ENCODE measurements around the gene MTCL1.

The MTCL1 gene

GRCh38 chr18:8705238-8705960, at the start of gene MTCL1:
MTCL1 (plus strand) TSS chr18:8705556; CDS start chr18:8705661, 105 bp downstream.
- no peak for TF ChIP-seq FOXM1 (IDR thresholded peaks at IDR 0.05; ENCODE audit: borderline replicate concordance, low read depth)
- TF ChIP-seq USF1 (IDR thresholded peaks at IDR 0.05) = no peak
- TF ChIP-seq RAD21 (IDR thresholded peaks at IDR 0.05; ENCODE audit: low read depth) = no peak
- no peak for TF ChIP-seq EP300 (IDR thresholded peaks at IDR 0.05; ENCODE audit: borderline replicate concordance)
- TF ChIP-seq TCF12 (IDR thresholded peaks at IDR 0.05; ENCODE audit: low read depth) = no peak
- TF ChIP-seq NFIC (IDR thresholded peaks at IDR 0.05) = no peak
- TF ChIP-seq TAF1 (IDR thresholded peaks at IDR 0.05; ENCODE audit: low read depth) = no peak
- TF ChIP-seq MAX (IDR thresholded peaks at IDR 0.05) = no peak
- no peak for TF ChIP-seq TEAD4 (IDR thresholded peaks at IDR 0.05)
- TF ChIP-seq EGR1 (IDR thresholded peaks at IDR 0.05) = no peak
- TF ChIP-seq REST (IDR thresholded peaks at IDR 0.05; ENCODE audit: low read depth) = no peak

- TF ChIP-seq CREB1 (IDR thresholded peaks at IDR 0.05; ENCODE audit: low read depth) (no peak), CEBPB (IDR thresholded peaks at IDR 0.05) (no peak), EP300 (IDR thresholded peaks at IDR 0.05; ENCODE audit: borderline replicate concordance) (no peak), YY1 (IDR thresholded peaks at IDR 0.05; ENCODE audit: low read depth) (no peak), ZBTB7A (IDR thresholded peaks at IDR 0.05; ENCODE audit: low read depth) (no peak)
These were observed 49.1 kb upstream of the MTCL1 start for GRCh38 chr18:8656232-8656631.

GRCh38 chr18:8657050-8657820, 48.1 kb upstream of the MTCL1 start:
- TF ChIP-seq REST (IDR thresholded peaks at IDR 0.05; ENCODE audit: low read depth) = no peak
- no peak for TF ChIP-seq TAF1 (IDR thresholded peaks at IDR 0.05; ENCODE audit: low read depth)
- TF ChIP-seq USF1 (IDR thresholded peaks at IDR 0.05) = no peak
- no peak for TF ChIP-seq TCF12 (IDR thresholded peaks at IDR 0.05; ENCODE audit: low read depth)
- TF ChIP-seq NFIC (IDR thresholded peaks at IDR 0.05) = no peak
- no peak for TF ChIP-seq FOXM1 (IDR thresholded peaks at IDR 0.05; ENCODE audit: borderline replicate concordance, low read depth)
- no peak for TF ChIP-seq EGR1 (IDR thresholded peaks at IDR 0.05)
- no peak for TF ChIP-seq RAD21 (IDR thresholded peaks at IDR 0.05; ENCODE audit: low read depth)
- TF ChIP-seq MAX (IDR thresholded peaks at IDR 0.05) = no peak
- TF ChIP-seq CREB1 (IDR thresholded peaks at IDR 0.05; ENCODE audit: low read depth) = no peak
- no peak for TF ChIP-seq YY1 (IDR thresholded peaks at IDR 0.05; ENCODE audit: low read depth)
- TF ChIP-seq ZBTB7A (IDR thresholded peaks at IDR 0.05; ENCODE audit: low read depth) = no peak
- TF ChIP-seq TEAD4 (IDR thresholded peaks at IDR 0.05) = no peak
- TF ChIP-seq CEBPB (IDR thresholded peaks at IDR 0.05) = no peak
- no peak for TF ChIP-seq EP300 (IDR thresholded peaks at IDR 0.05; ENCODE audit: borderline replicate concordance)

- TF ChIP-seq USF1 (IDR thresholded peaks at IDR 0.05) (no peak), FOXM1 (IDR thresholded peaks at IDR 0.05; ENCODE audit: borderline replicate concordance, low read depth) (no peak), TEAD4 (IDR thresholded peaks at IDR 0.05) (peak; percentile 19; the same call in 1 of the 2 replicates)
These were observed 47.4 kb upstream of the MTCL1 start for GRCh38 chr18:8657873-8658470.

GRCh38 chr18:8658858-8659485, 46.4 kb upstream of the MTCL1 start:
- TF ChIP-seq TEAD4 (IDR thresholded peaks at IDR 0.05) = no peak
- no peak for TF ChIP-seq REST (IDR thresholded peaks at IDR 0.05; ENCODE audit: low read depth)
- TF ChIP-seq MAX (IDR thresholded peaks at IDR 0.05) = no peak
- TF ChIP-seq YY1 (IDR thresholded peaks at IDR 0.05; ENCODE audit: low read depth) = no peak
- no peak for TF ChIP-seq ZBTB7A (IDR thresholded peaks at IDR 0.05; ENCODE audit: low read depth)
- no peak for TF ChIP-seq RAD21 (IDR thresholded peaks at IDR 0.05; ENCODE audit: low read depth)
- no peak for TF ChIP-seq EGR1 (IDR thresholded peaks at IDR 0.05)

Measured in Ishikawa (cell line).